Neural cell (in vitro differentiated cells): Measurements from ENCODE around the gene SDC3. TPM values are rescaled to one million over a fixed set of nuclear protein-coding genes. Genes with fewer than 3 reads are reported as not detected.

Experiments used
- H2AFZ ChIP-seq: fragments of 200-600, 300-800 bp; sonication (generic), shearing (Covaris generic); 2 replicates; pipeline ENCODE4 v1.6.0; 2014; ENCODE audit warnings: low read depth, mild to moderate bottlenecking, antibody characterized with exemption, low read length, moderate library complexity
- H3F3A ChIP-seq: fragments of 200-600 bp; shearing (Covaris generic); 2 replicates; pipeline ENCODE4 v1.6.1; 2016; ENCODE audit warnings: mild to moderate bottlenecking, moderate library complexity, mixed read lengths, antibody characterized with exemption, low read length; ENCODE audit not compliant: insufficient read depth, poor library complexity, severe bottlenecking
- H3K27ac ChIP-seq: fragments of 200-600, 300-800 bp; sonication (generic), shearing (Covaris generic); 2 replicates; pipeline ENCODE4 v1.5.1; 2014; ENCODE audit warnings: mild to moderate bottlenecking, low read length, moderate library complexity
- H3K27me3 ChIP-seq: fragments of 300-800, 200-600 bp; sonication (generic), shearing (Covaris generic); 2 replicates; pipeline ENCODE4 v1.6.0; 2014; ENCODE audit warnings: mild to moderate bottlenecking, low read depth, low read length, moderate library complexity; ENCODE audit not compliant: insufficient read depth
- H3K36me3 ChIP-seq: fragments of 300-800, 200-600 bp; sonication (generic), shearing (Covaris generic); 2 replicates; pipeline ENCODE4 v1.5.1; 2014; ENCODE audit warnings: mild to moderate bottlenecking, antibody characterized with exemption, low read length, moderate library complexity; ENCODE audit not compliant: insufficient read depth
- H3K4me2 ChIP-seq: fragments of 300-800, 200-600 bp; sonication (generic), shearing (Covaris generic); 2 replicates; pipeline ENCODE4 v1.6.0; 2014; ENCODE audit warnings: mild to moderate bottlenecking, low read length
- H3K4me3 ChIP-seq: fragments of 300-800, 200-600 bp; sonication (generic), shearing (Covaris generic); 2 replicates; pipeline ENCODE4 v1.5.1; 2014; ENCODE audit warnings: mild to moderate bottlenecking, low read length, moderate library complexity
- H3K79me2 ChIP-seq: fragments of 200-600 bp; shearing (Covaris generic); replicated peaks from 2 replicates; pipeline ENCODE4 v1.6.0; 2014; ENCODE audit warnings: mild to moderate bottlenecking, low read length, moderate library complexity; ENCODE audit not compliant: insufficient read depth
- H3K9ac ChIP-seq: fragments of 300-800, 200-600 bp; sonication (generic), shearing (Covaris generic); 2 replicates; pipeline ENCODE4 v1.6.1; 2016; ENCODE audit warnings: mild to moderate bottlenecking, low read length, mixed read lengths
- H3K9me2 ChIP-seq: fragments of 200-600 bp; shearing (Covaris generic); 2 replicates; pipeline ENCODE4 v1.6.1; 2016; ENCODE audit warnings: mild to moderate bottlenecking, low read length, mixed read lengths; ENCODE audit not compliant: insufficient read depth
- H3K9me3 ChIP-seq: fragments of 200-600, 300-800 bp; sonication (generic), shearing (Covaris generic); 2 replicates; pipeline ENCODE4 v1.6.1; 2016; ENCODE audit warnings: mild to moderate bottlenecking, mixed run types, low read length, moderate library complexity, mixed read lengths
- H4K20me1 ChIP-seq: fragments of 200-600 bp; shearing (Covaris generic); 2 replicates; pipeline ENCODE4 v1.6.1; 2016; ENCODE audit warnings: mild to moderate bottlenecking, mixed run types; ENCODE audit not compliant: insufficient read depth
- EP300 ChIP-seq: fragments of 450-650 bp; conservative IDR thresholded peaks from 2 replicates; pipeline ENCODE4 v1.6.1; 2014; ENCODE audit warnings: antibody characterized with exemption, mild to moderate bottlenecking, moderate library complexity; ENCODE audit not compliant: poor library complexity, severe bottlenecking
- EZH2 ChIP-seq: fragments of 200-600, 300-800 bp; shearing (Covaris generic), sonication (generic); IDR thresholded peaks from 2 replicates; pipeline ENCODE4 v1.6.1; 2014; ENCODE audit warnings: antibody characterized with exemption, low read length, borderline replicate concordance, mild to moderate bottlenecking; ENCODE audit not compliant: insufficient read depth, poor library complexity, severe bottlenecking
- MXI1 ChIP-seq: fragments of 450-650 bp; conservative IDR thresholded peaks from 2 replicates; pipeline ENCODE4 v1.6.1; 2014; ENCODE audit warnings: antibody characterized with exemption, mild to moderate bottlenecking; ENCODE audit not compliant: poor library complexity, severe bottlenecking
- POLR2AphosphoS5 ChIP-seq: IDR thresholded peaks from 2 replicates; pipeline ENCODE4 v1.6.1; 2012
- RAD21 ChIP-seq: fragments of 450-650 bp; conservative IDR thresholded peaks from 2 replicates; pipeline ENCODE4 v1.6.1; 2014; ENCODE audit warnings: antibody characterized with exemption, mild to moderate bottlenecking, moderate library complexity
- SMC3 ChIP-seq: fragments of 450-650 bp; conservative IDR thresholded peaks from 2 replicates; pipeline ENCODE4 v1.6.1; 2014; ENCODE audit warnings: antibody characterized with exemption, mild to moderate bottlenecking, moderate library complexity; ENCODE audit not compliant: poor library complexity
- TAF1 ChIP-seq: IDR thresholded peaks from 2 replicates; pipeline ENCODE4 v1.6.1; 2012; ENCODE audit warnings: low read depth
- polyA plus RNA-seq: library from polyadenylated mRNA; depleted of rRNA; stranded (reverse); fragments of >200 nt; gene quantifications from 2 replicates; pipeline ENCODE4 v1.2.3, GENCODE V29; 2014
- TF ChIP-seq, protein P1 (sequence below): fragments of 450-650 bp; IDR thresholded peaks from 2 replicates; pipeline ENCODE4 v1.5.1; 2014; ENCODE audit warnings: antibody characterized with exemption, mild to moderate bottlenecking, moderate library complexity; ENCODE audit not compliant: poor library complexity, severe bottlenecking
- TF ChIP-seq, protein P2 (sequence below): IDR thresholded peaks from 2 replicates; pipeline ENCODE4 v1.6.1; 2012; ENCODE audit warnings: borderline replicate concordance

Gene SDC3
- polyA plus RNA-seq, 1 donor from 2014 or later, result 55.2 TPM

DNA sequence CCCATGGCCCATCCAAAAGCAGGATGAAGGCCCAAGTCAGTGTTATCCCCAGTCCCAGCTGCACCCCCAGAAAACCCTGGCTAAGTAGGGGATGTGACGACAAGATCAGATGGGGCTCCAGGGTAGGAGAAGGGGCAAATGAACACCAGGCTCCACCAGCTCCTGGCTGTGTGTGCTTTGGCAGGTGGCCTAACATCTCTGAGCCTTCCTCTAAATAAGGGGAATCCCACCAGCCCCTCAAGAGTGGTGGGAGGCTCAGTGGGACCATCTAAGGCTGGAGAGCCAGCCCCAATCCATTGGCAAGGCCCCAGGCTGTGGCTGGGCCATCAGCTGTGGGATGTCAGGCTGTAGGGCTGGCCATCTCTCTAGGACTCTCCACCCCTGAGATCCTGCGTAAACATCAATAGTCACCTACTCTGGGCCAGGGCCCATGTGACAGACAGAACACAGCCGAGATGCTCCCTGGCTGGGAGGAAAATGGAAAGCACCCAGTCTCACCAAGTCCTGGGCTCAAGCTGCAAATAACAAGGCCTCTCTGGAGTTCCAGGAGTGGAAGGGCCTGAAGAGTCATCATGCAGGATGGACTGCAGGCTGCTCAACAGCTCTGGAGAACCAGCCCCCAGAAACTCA is 7.5 kb downstream of the SDC3 start:
- Histone ChIP-seq H3K9me2 (no peaks in the 10 kb centered on the region), H3K9ac (peak overlapping the region; percentile 38), H3K4me2 (no peak overlapping the region), H3K9me3 (no peaks in the 10 kb centered on the region), H3F3A (peaks cover 7% of the 10 kb centered on the region), H3K79me2 (peaks cover 77% of the 10 kb centered on the region), H4K20me1 (peaks cover 29% of the 10 kb centered on the region), H2AFZ (no peak overlapping the region), H3K36me3 (no peaks in the 10 kb centered on the region), H3K4me3 (peak overlapping the region; percentile 5), H3K27me3 (no peaks in the 10 kb centered on the region), H3K27ac (peak overlapping the region; percentile 59)
- no peak for TF ChIP-seq TAF1
- no peak for TF ChIP-seq EZH2
- TF ChIP-seq, protein P1, sequence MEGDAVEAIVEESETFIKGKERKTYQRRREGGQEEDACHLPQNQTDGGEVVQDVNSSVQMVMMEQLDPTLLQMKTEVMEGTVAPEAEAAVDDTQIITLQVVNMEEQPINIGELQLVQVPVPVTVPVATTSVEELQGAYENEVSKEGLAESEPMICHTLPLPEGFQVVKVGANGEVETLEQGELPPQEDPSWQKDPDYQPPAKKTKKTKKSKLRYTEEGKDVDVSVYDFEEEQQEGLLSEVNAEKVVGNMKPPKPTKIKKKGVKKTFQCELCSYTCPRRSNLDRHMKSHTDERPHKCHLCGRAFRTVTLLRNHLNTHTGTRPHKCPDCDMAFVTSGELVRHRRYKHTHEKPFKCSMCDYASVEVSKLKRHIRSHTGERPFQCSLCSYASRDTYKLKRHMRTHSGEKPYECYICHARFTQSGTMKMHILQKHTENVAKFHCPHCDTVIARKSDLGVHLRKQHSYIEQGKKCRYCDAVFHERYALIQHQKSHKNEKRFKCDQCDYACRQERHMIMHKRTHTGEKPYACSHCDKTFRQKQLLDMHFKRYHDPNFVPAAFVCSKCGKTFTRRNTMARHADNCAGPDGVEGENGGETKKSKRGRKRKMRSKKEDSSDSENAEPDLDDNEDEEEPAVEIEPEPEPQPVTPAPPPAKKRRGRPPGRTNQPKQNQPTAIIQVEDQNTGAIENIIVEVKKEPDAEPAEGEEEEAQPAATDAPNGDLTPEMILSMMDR, result no peak
- TF ChIP-seq, protein P2, sequence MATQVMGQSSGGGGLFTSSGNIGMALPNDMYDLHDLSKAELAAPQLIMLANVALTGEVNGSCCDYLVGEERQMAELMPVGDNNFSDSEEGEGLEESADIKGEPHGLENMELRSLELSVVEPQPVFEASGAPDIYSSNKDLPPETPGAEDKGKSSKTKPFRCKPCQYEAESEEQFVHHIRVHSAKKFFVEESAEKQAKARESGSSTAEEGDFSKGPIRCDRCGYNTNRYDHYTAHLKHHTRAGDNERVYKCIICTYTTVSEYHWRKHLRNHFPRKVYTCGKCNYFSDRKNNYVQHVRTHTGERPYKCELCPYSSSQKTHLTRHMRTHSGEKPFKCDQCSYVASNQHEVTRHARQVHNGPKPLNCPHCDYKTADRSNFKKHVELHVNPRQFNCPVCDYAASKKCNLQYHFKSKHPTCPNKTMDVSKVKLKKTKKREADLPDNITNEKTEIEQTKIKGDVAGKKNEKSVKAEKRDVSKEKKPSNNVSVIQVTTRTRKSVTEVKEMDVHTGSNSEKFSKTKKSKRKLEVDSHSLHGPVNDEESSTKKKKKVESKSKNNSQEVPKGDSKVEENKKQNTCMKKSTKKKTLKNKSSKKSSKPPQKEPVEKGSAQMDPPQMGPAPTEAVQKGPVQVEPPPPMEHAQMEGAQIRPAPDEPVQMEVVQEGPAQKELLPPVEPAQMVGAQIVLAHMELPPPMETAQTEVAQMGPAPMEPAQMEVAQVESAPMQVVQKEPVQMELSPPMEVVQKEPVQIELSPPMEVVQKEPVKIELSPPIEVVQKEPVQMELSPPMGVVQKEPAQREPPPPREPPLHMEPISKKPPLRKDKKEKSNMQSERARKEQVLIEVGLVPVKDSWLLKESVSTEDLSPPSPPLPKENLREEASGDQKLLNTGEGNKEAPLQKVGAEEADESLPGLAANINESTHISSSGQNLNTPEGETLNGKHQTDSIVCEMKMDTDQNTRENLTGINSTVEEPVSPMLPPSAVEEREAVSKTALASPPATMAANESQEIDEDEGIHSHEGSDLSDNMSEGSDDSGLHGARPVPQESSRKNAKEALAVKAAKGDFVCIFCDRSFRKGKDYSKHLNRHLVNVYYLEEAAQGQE, result no peak
- TF ChIP-seq SMC3, result no peak
- no peak for TF ChIP-seq RAD21
- no peak for TF ChIP-seq POLR2AphosphoS5
- TF ChIP-seq EP300, result no peak
- TF ChIP-seq MXI1, result no peak

DNA sequence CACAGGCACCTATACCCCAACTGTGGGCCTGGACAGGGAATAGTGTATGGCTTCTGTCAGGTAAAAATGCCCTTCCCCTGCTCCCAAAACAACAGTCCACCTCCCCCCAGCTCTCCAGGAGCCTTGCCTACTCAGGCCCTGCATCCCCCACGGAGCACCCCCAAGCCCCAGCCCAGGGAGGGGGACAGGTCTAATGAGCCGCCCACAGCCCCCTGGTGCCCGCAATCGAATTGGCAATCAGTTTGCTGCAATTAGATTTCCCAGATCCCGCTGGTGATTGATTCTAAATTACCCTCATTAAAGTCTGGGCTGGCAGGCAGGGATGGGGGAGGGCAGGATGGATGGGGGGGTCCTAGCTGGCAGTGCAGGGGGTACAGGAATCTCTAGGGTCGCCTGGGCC is 8.1 kb downstream of the SDC3 start:
- H3K9me3 ChIP-seq, result no peaks in the 10 kb centered on the region
- no peak overlapping the region for H3K4me3 ChIP-seq
- peak overlapping the region; percentile 59 for H3K27ac ChIP-seq
- H3K4me2 ChIP-seq, result no peak overlapping the region
- peaks cover 7% of the 10 kb centered on the region for H3F3A ChIP-seq
- peaks cover 71% of the 10 kb centered on the region for H3K79me2 ChIP-seq
- TF ChIP-seq MXI1, result no peak
- TF ChIP-seq, protein P2, result no peak
- no peak for TF ChIP-seq EP300
- TF ChIP-seq EZH2, result no peak
- no peak for TF ChIP-seq TAF1
- no peaks in the 10 kb centered on the region for H3K9me2 ChIP-seq
- no peak overlapping the region for H2AFZ ChIP-seq
- no peaks in the 10 kb centered on the region for H3K36me3 ChIP-seq
- no peaks in the 10 kb centered on the region for H3K27me3 ChIP-seq
- H3K9ac ChIP-seq, result peak overlapping the region; percentile 38
- H4K20me1 ChIP-seq, result peaks cover 29% of the 10 kb centered on the region
